ENCODE results near the gene FRMD6.
"Not testable (repeated sequence)": the region's sequence is repeated elsewhere in the genome, so short reads cannot be mapped to it uniquely, and the experiment has no call there.

Gene FRMD6

GRCh38 chr14:51743588-51744000, 91.9 kb downstream of the FRMD6 start:
- Histone ChIP-seq H3K4me3 (ENCODE audit: insufficient read depth, low read length, poor library complexity, severe bottlenecking) (no peak overlapping the region), H3K9me2 (replicated peaks; ENCODE audit: insufficient read depth, low read length) (no peaks in the 10 kb centered on the region), H3K4me2 (ENCODE audit: low read depth, low read length, poor library complexity, severe bottlenecking) (no peak overlapping the region), H3K36me3 (ENCODE audit: low read length) (no peaks in the 10 kb centered on the region), H2AFZ (ENCODE audit: low read depth, low read length, severe bottlenecking) (no peak overlapping the region), H3K9me3 (ENCODE audit: insufficient read depth, low read length) (no peaks in the 10 kb centered on the region), H4K20me1 (ENCODE audit: low read depth, low read length) (no peaks in the 10 kb centered on the region), H3K79me2 (ENCODE audit: insufficient read depth, low read length) (no peaks in the 10 kb centered on the region), H3F3A (ENCODE audit: insufficient read depth) (no peaks in the 10 kb centered on the region), H3K27ac (ENCODE audit: low read depth, low read length) (no peak overlapping the region), H3K27me3 (ENCODE audit: low read length) (no peaks in the 10 kb centered on the region), H3K9ac (ENCODE audit: low read length) (no peak overlapping the region)
- TF ChIP-seq, protein P1, sequence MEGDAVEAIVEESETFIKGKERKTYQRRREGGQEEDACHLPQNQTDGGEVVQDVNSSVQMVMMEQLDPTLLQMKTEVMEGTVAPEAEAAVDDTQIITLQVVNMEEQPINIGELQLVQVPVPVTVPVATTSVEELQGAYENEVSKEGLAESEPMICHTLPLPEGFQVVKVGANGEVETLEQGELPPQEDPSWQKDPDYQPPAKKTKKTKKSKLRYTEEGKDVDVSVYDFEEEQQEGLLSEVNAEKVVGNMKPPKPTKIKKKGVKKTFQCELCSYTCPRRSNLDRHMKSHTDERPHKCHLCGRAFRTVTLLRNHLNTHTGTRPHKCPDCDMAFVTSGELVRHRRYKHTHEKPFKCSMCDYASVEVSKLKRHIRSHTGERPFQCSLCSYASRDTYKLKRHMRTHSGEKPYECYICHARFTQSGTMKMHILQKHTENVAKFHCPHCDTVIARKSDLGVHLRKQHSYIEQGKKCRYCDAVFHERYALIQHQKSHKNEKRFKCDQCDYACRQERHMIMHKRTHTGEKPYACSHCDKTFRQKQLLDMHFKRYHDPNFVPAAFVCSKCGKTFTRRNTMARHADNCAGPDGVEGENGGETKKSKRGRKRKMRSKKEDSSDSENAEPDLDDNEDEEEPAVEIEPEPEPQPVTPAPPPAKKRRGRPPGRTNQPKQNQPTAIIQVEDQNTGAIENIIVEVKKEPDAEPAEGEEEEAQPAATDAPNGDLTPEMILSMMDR (IDR thresholded peaks at IDR 0.05; ENCODE audit: insufficient read depth, low read length, poor library complexity, severe bottlenecking) = no peak
- TF ChIP-seq EZH2phosphoT487 (conservative IDR thresholded peaks at IDR 0.05; ENCODE audit: low read length) = no peak

DNA sequence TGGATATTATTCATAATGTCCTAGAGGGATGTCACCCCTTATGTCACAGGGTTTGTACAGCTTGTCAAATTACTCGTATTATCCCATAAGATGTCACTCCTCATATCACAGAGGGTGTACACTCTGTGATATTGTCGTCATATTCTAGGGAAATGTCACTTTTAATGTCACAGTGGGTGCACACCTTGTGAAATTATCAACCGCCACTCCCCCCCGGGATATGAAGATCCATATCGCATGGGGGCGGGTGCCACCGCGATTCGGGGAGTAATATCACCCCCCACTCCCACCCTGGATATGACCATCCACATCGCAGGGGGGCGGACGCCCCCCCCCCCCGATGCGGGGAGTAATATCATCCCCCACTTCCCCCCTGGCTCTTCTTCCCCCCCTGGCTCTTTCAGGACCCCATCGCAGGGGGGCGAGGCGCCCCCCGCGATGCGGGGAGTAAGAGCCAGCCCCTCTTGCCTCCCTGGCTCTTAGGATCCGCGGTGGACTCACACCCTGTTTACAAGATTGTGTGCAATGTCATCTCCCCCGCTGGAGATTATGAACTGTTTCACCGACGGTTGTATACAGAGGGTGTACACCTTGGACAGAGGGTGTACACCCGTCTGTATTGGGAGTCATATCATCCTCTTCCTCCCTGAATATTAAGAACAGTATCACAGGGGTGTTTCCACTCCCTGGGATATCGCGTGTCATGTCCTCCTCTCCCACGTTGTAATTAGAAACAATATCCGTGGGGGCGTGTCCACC, 92.8 kb downstream of the FRMD6 start:
- Histone ChIP-seq H3K9me3 (ENCODE audit: insufficient read depth, low read length) (no peaks in the 10 kb centered on the region), H3K9me2 (replicated peaks; ENCODE audit: insufficient read depth, low read length) (no peaks in the 10 kb centered on the region), H3K4me2 (ENCODE audit: low read depth, low read length, poor library complexity, severe bottlenecking) (no peak overlapping the region), H3F3A (ENCODE audit: insufficient read depth) (no peaks in the 10 kb centered on the region), H3K9ac (ENCODE audit: low read length) (no peak overlapping the region), H3K79me2 (ENCODE audit: insufficient read depth, low read length) (no peaks in the 10 kb centered on the region), H4K20me1 (ENCODE audit: low read depth, low read length) (no peaks in the 10 kb centered on the region), H2AFZ (ENCODE audit: low read depth, low read length, severe bottlenecking) (no peak overlapping the region), H3K27me3 (ENCODE audit: low read length) (no peaks in the 10 kb centered on the region), H3K36me3 (ENCODE audit: low read length) (no peaks in the 10 kb centered on the region), H3K4me3 (ENCODE audit: insufficient read depth, low read length, poor library complexity, severe bottlenecking) (no peak overlapping the region), H3K27ac (ENCODE audit: low read depth, low read length) (no peak overlapping the region)
- TF ChIP-seq EZH2phosphoT487 (conservative IDR thresholded peaks at IDR 0.05; ENCODE audit: low read length) = no peak

DNA sequence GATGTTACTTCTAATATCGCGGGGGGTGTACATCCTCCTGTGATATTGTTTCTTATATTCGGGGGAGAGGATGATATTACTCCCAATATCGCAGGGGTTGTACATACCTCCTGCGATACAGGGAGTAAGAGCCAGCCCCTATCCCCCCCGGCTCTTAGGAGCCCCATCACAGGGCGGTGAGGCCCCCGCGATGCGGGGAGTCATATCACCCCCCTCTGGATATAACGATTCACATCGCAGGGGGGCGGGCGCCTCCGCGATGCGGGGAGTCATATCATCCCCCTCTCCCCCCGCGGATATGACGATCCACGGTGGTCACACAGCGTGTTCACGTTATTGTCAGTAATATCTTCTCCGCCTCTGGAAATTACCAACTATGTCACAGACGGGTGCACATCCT, 95.1 kb downstream of the FRMD6 start:
- H3K9me2 ChIP-seq (replicated peaks; ENCODE audit: insufficient read depth, low read length); H3F3A ChIP-seq (ENCODE audit: insufficient read depth); H3K79me2 ChIP-seq (ENCODE audit: insufficient read depth, low read length); H3K4me3 ChIP-seq (ENCODE audit: insufficient read depth, low read length, poor library complexity, severe bottlenecking); H3K27me3 ChIP-seq (ENCODE audit: low read length); H3K27ac ChIP-seq (ENCODE audit: low read depth, low read length); H3K9ac ChIP-seq (ENCODE audit: low read length); H4K20me1 ChIP-seq (ENCODE audit: low read depth, low read length); H3K4me2 ChIP-seq (ENCODE audit: low read depth, low read length, poor library complexity, severe bottlenecking); H3K9me3 ChIP-seq (ENCODE audit: insufficient read depth, low read length); H3K36me3 ChIP-seq (ENCODE audit: low read length); H2AFZ ChIP-seq (ENCODE audit: low read depth, low read length, severe bottlenecking): not testable (repeated sequence)

GRCh38 chr14:51750542-51750941, 98.8 kb downstream of the FRMD6 start:
- Histone ChIP-seq H3K27me3 (ENCODE audit: low read length) (no peaks in the 10 kb centered on the region), H3K4me3 (ENCODE audit: insufficient read depth, low read length, poor library complexity, severe bottlenecking) (no peak overlapping the region), H3K4me2 (ENCODE audit: low read depth, low read length, poor library complexity, severe bottlenecking) (no peak overlapping the region), H2AFZ (ENCODE audit: low read depth, low read length, severe bottlenecking) (no peak overlapping the region), H3K27ac (ENCODE audit: low read depth, low read length) (no peak overlapping the region), H3F3A (ENCODE audit: insufficient read depth) (no peaks in the 10 kb centered on the region), H3K9ac (ENCODE audit: low read length) (no peak overlapping the region), H3K79me2 (ENCODE audit: insufficient read depth, low read length) (no peaks in the 10 kb centered on the region), H3K9me2 (replicated peaks; ENCODE audit: insufficient read depth, low read length) (no peaks in the 10 kb centered on the region), H3K9me3 (ENCODE audit: insufficient read depth, low read length) (no peaks in the 10 kb centered on the region), H4K20me1 (ENCODE audit: low read depth, low read length) (no peaks in the 10 kb centered on the region), H3K36me3 (ENCODE audit: low read length) (no peaks in the 10 kb centered on the region)
- no peak for TF ChIP-seq EZH2phosphoT487 (conservative IDR thresholded peaks at IDR 0.05; ENCODE audit: low read length)
- TF ChIP-seq, protein P1 (IDR thresholded peaks at IDR 0.05; ENCODE audit: insufficient read depth, low read length, poor library complexity, severe bottlenecking) = no peak

DNA sequence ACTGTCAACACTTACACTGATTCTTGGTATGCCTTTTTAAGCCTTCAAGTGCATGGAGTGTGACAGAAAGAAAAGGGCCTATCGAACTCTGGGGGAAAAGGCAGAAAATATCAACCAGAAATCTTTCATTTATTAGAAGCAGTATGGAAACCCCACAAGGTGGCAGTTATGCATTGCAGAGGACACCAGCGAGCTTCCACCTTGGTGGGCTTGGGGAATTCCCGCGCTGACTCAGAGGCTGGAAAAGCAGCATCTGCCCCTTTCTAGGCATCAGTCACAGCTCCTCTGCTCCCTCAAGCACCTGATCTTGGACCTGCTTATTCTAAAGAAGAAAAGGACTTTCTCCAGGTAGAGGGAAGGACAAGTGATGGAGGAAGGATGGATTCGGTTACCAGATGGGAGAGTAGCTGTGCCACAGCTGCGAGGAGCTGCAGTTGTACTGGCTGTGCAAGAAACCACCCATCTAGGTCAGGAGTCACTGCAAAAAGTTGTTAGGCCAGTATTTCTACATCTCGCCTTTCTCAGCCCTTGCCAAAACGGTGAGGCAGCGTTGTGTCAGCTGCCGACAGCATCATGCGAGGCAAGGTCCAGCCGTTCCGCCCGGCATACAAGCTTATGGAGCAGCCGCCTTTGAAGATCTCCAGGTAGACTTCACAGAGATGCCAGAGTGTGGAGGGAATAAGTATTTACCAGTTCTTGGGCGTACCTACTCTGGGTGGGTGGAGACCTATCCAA, 100.1 kb downstream of the FRMD6 start:
- H3K9ac ChIP-seq (ENCODE audit: low read length); H3K4me3 ChIP-seq (ENCODE audit: insufficient read depth, low read length, poor library complexity, severe bottlenecking): not testable (repeated sequence)

DNA sequence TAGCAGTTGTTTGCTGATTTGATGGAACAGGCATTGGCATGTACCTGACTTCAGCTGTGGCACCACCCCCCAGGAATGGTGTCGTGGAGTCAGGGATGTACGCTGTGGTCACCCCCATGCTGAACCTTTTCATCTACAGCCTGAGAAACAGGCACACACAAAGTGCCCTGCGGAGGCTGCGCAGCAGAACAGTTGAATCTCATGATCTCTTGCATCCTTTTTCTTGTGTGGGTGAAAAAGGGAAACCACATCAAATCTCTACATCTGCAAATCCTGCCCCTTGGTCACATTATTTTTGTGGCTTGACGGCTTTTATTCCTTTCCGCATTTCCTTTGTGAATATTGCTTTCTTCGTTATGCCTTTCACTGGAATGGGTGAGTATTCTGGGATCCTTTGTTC, 106.0 kb downstream of the FRMD6 start:
- not testable (repeated sequence) for H4K20me1 ChIP-seq (ENCODE audit: low read depth, low read length); H3F3A ChIP-seq (ENCODE audit: insufficient read depth); H3K27me3 ChIP-seq (ENCODE audit: low read length); H3K9me2 ChIP-seq (replicated peaks; ENCODE audit: insufficient read depth, low read length); H3K4me2 ChIP-seq (ENCODE audit: low read depth, low read length, poor library complexity, severe bottlenecking); H3K79me2 ChIP-seq (ENCODE audit: insufficient read depth, low read length); H3K36me3 ChIP-seq (ENCODE audit: low read length); H3K9me3 ChIP-seq (ENCODE audit: insufficient read depth, low read length); H3K27ac ChIP-seq (ENCODE audit: low read depth, low read length); H3K4me3 ChIP-seq (ENCODE audit: insufficient read depth, low read length, poor library complexity, severe bottlenecking); H3K9ac ChIP-seq (ENCODE audit: low read length); H2AFZ ChIP-seq (ENCODE audit: low read depth, low read length, severe bottlenecking)

More for the DNA sequence above, 100.1 kb downstream of the FRMD6 start:
- H4K20me1 ChIP-seq (ENCODE audit: low read depth, low read length); H3K4me2 ChIP-seq (ENCODE audit: low read depth, low read length, poor library complexity, severe bottlenecking); H3K79me2 ChIP-seq (ENCODE audit: insufficient read depth, low read length); H2AFZ ChIP-seq (ENCODE audit: low read depth, low read length, severe bottlenecking); H3F3A ChIP-seq (ENCODE audit: insufficient read depth); H3K36me3 ChIP-seq (ENCODE audit: low read length); H3K9me3 ChIP-seq (ENCODE audit: insufficient read depth, low read length); H3K9me2 ChIP-seq (replicated peaks; ENCODE audit: insufficient read depth, low read length); H3K27ac ChIP-seq (ENCODE audit: low read depth, low read length); H3K27me3 ChIP-seq (ENCODE audit: low read length): not testable (repeated sequence)
